HepG2 (cell line): ENCODE measurements around the gene SCART1. TPM values are rescaled to one million over a fixed set of nuclear protein-coding genes. Genes with fewer than 3 reads are reported as not detected.
"Not testable (repeated sequence)": the region's sequence is repeated elsewhere in the genome, so short reads cannot be mapped to it uniquely, and the experiment has no call there.

Experiments used
- ATAC-seq: fragments of 200-7000 bp; cut with Tn5 transposase; 3 replicates; pipeline ENCODE4 v1.9.1; 2020; ENCODE audit warnings: mild to moderate bottlenecking, moderate library complexity
- BruUV-seq: library from RNA; stranded (reverse); fragments of 400-500 nt; replicated peaks from 2 replicates; lab custom pipeline; 2021; lab: Mats Ljungman, UMichigan
- CTCF ChIA-PET: fragments of 300-600 bp; formaldehyde crosslinking; extraction: SDS; loops from one replicate; lab custom pipeline; 2021; ENCODE audit warnings: low total read pairs, inconsistent platforms, low intra/inter-chr PET ratio; lab: Yijun Ruan, JAX
- POLR2A ChIA-PET: fragments of 350-600 bp; sonication (Branson Sonifier 250); formaldehyde crosslinking; loops from one replicate; lab custom pipeline; 2020; ENCODE audit warnings: antibody characterized with exemption, inconsistent platforms; lab: Yijun Ruan, JAX
- DNase-seq: peaks from one replicate; pipeline ENCODE4 v3.0.0-alpha.2; 2015; ENCODE audit warnings: low spot score
- FAIRE-seq: peaks from 3 replicates; lab custom pipeline; 2011; peaks lifted over from hg19 to GRCh38; lab: Jason Lieb, UNC
- H2AFZ ChIP-seq: one replicate; pipeline ENCODE4 v1.6.1; 2011; ENCODE audit warnings: low read length, inconsistent platforms
- H3K27ac ChIP-seq: fragments of 300-600 bp; 3 replicates; pipeline ENCODE4 v1.8.0; 2011; ENCODE audit warnings: mixed run types, mild to moderate bottlenecking, mixed read lengths, low read length, inconsistent platforms; ENCODE audit not compliant: insufficient read depth; ENCODE audit errors: extremely low read length
- H3K27me3 ChIP-seq, 2 experiments: fragments of 200-600 bp in 1 of 2; 2 replicates in 1 of 2; 3 replicates in 1 of 2; pipeline versions ENCODE4 v1.6.0 to v1.8.0; 2011; ENCODE audit warnings: low read length in 2 of 2, mild to moderate bottlenecking in 2 of 2, moderate library complexity in 2 of 2, inconsistent platforms in 1 of 2; ENCODE audit not compliant: insufficient read depth in 2 of 2, control insufficient read depth in 1 of 2
- H3K36me3 ChIP-seq, 2 experiments: fragments of 200-600 bp in 1 of 2; replicated peaks in 1 of 2; 2 replicates in 1 of 2; 3 replicates in 1 of 2; pipeline versions ENCODE4 v1.5.1 to v1.8.0; 2011; ENCODE audit warnings: low read length in 2 of 2, inconsistent platforms in 1 of 2; ENCODE audit not compliant: insufficient read depth in 2 of 2, control insufficient read depth in 1 of 2
- H3K4me1 ChIP-seq: 2 replicates; pipeline ENCODE4 v1.5.1; 2012; ENCODE audit warnings: low read length, inconsistent platforms; ENCODE audit not compliant: insufficient read depth
- H3K4me2 ChIP-seq: 2 replicates; pipeline ENCODE4 v1.6.0; 2011; ENCODE audit warnings: low read depth, low read length, inconsistent platforms
- H3K4me3 ChIP-seq, 3 experiments: fragments of 200-600 bp in 1 of 3; sonication (generic), shearing (Covaris generic) in 1 of 3; replicated peaks in 1 of 3; 2 replicates each; pipeline ENCODE4 v1.5.1; 2011 to 2016; ENCODE audit warnings: low read length in 3 of 3, inconsistent platforms in 2 of 3, low read depth in 2 of 3, mild to moderate bottlenecking in 2 of 3, control low read depth in 1 of 3, mixed read lengths in 1 of 3; ENCODE audit not compliant: insufficient read depth in 1 of 3
- H3K79me2 ChIP-seq: one replicate; pipeline ENCODE4 v1.6.1; 2011; ENCODE audit warnings: low read length, inconsistent platforms; ENCODE audit not compliant: insufficient read depth
- H3K9ac ChIP-seq: 2 replicates; pipeline ENCODE4 v1.6.0; 2011; ENCODE audit warnings: mild to moderate bottlenecking, low read depth, low read length, inconsistent platforms; ENCODE audit not compliant: insufficient read depth
- H3K9me3 ChIP-seq: 2 replicates; pipeline ENCODE4 v1.5.1; 2012; ENCODE audit warnings: mild to moderate bottlenecking, low read length
- H4K20me1 ChIP-seq: 2 replicates; pipeline ENCODE4 v1.6.0; 2011; ENCODE audit warnings: inconsistent platforms, mild to moderate bottlenecking, low read length, moderate library complexity; ENCODE audit not compliant: insufficient read depth
- ARID2 ChIP-seq: sonication (generic); formaldehyde crosslinking; IDR thresholded peaks from 2 replicates; pipeline ENCODE4 v1.8.1; 2022; ENCODE audit warnings: mild to moderate bottlenecking, missing genetic modification reagents, borderline replicate concordance
- CREM ChIP-seq, 2 experiments: sonication (generic) in 1 of 2; formaldehyde crosslinking in 1 of 2; IDR thresholded peaks; 2 replicates each; pipeline versions ENCODE4 v1.4.0 to v1.6.1; 2016 to 2020; ENCODE audit warnings: antibody characterized with exemption in 1 of 2, mild to moderate bottlenecking in 1 of 2, missing genetic modification reagents in 1 of 2
- KLF13 ChIP-seq: sonication (generic); formaldehyde crosslinking; IDR thresholded peaks from 2 replicates; pipeline ENCODE4 v1.4.0; 2020; ENCODE audit warnings: mild to moderate bottlenecking, missing genetic modification reagents
- SMC3 ChIP-seq: IDR thresholded peaks from 2 replicates; pipeline ENCODE4 v1.6.1; 2011; ENCODE audit warnings: low read length, improper control_type of control experiment
- TMF1 ChIP-seq: sonication (generic); formaldehyde crosslinking; IDR thresholded peaks from 2 replicates; pipeline ENCODE4 v1.8.1; 2022; ENCODE audit warnings: low read depth, missing genetic modification reagents
- ZNF251 ChIP-seq: sonication (generic); formaldehyde crosslinking; IDR thresholded peaks from 2 replicates; pipeline ENCODE4 v1.9.0; 2021; ENCODE audit warnings: mild to moderate bottlenecking, missing genetic modification reagents
- ZNF430 ChIP-seq: sonication (generic); formaldehyde crosslinking; IDR thresholded peaks from 2 replicates; pipeline ENCODE4 v1.9.0; 2021; ENCODE audit warnings: mild to moderate bottlenecking, missing genetic modification reagents
- ZNF530 ChIP-seq: sonication (generic); formaldehyde crosslinking; IDR thresholded peaks from 2 replicates; pipeline ENCODE4 v1.5.0; 2020; ENCODE audit warnings: low read depth, mild to moderate bottlenecking, missing genetic modification reagents
- WGBS: methylation state at CpG from one replicate; pipeline ENCODE4 v1.1.6; 2017; ENCODE audit warnings: low lambda C conversion rate; 5-methylcytosine and 5-hydroxymethylcytosine counted together
- in situ Hi-C: cut with HindIII; loops from 2 replicates; pipeline ENCODE4 v1.10.0; 2017; ENCODE audit warnings: low pct_unique_long_range_greater_than_20kb; ENCODE audit not compliant: extremely low pct_ligation_motif_present
- intact Hi-C: fragments of 100-400 bp; cut with micrococcal nuclease; formaldehyde crosslinking; loops from one replicate; pipeline ENCODE4 v1.10.0; 2022; ENCODE audit not compliant: unreplicated experiment
- polyA plus RNA-seq, 8 experiments: library from polyadenylated mRNA; depleted of rRNA in 3 of 8; stranded (reverse) in 7 of 8; unstranded in 1 of 8; fragments of >200 nt; fragmentation: Illumina TruSeq in 4 of 8; extraction: Trizol in 4 of 8; gene quantifications; 2 replicates each; pipeline versions ENCODE4 v1.2.1 to v1.2.3, GENCODE V29; 2011 to 2016; ENCODE audit warnings: low read depth in 4 of 8, missing spikeins in 1 of 8, mixed read lengths in 1 of 8; ENCODE audit not compliant: insufficient read depth in 1 of 8
- total RNA-seq, 5 experiments: library from RNA; depleted of rRNA; stranded (reverse); fragments of >200 nt; fragmentation: Illumina TruSeq; extraction: Trizol; gene quantifications; 2 replicates each; pipeline ENCODE4 v1.2.3, GENCODE V29; 2016; ENCODE audit warnings: low read depth in 1 of 5

SCART1 gene
- total and polyA plus RNA-seq, 2 of the 13 experiments (the other 11 are each of a cell fraction or from before 2014, with no cell fraction given) = 0.46 to 1.1 TPM

DNA sequence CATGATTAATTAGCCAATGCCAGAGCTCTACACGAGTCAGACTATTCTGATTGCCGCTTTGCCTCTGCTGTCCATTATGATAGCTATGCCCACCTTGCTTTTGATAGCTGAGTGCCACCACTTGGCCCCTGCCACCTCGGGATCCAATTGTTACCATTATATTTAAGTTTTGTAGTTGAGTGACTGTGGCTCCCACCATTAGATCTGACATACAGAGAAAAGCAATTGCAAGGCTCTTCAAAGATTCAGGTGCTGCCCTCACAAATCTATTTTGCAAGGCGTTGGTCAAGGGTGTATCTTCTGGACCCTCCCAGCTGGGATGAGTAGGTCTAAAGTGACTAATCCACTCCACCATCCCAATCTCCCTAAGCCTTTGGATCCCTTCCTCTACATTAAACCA lies 47.2 kb downstream of the SCART1 start:
- WGBS = 19% methylated on average over 4 of the region's 4 CpGs
- H3K4me3 ChIP-seq, CTCF ChIA-PET, H2AFZ ChIP-seq, H3K27me3 ChIP-seq, BruUV-seq, H3K36me3 ChIP-seq, DNase-seq, intact Hi-C loops, H3K4me1 ChIP-seq, in situ Hi-C loops, H3K79me2 ChIP-seq, H3K27ac ChIP-seq, H4K20me1 ChIP-seq, H3K9ac ChIP-seq, H3K4me2 ChIP-seq, POLR2A ChIA-PET, ATAC-seq, FAIRE-seq: not testable (repeated sequence)
- peaks cover 15% of the 10 kb centered on the region for H3K9me3 ChIP-seq

DNA sequence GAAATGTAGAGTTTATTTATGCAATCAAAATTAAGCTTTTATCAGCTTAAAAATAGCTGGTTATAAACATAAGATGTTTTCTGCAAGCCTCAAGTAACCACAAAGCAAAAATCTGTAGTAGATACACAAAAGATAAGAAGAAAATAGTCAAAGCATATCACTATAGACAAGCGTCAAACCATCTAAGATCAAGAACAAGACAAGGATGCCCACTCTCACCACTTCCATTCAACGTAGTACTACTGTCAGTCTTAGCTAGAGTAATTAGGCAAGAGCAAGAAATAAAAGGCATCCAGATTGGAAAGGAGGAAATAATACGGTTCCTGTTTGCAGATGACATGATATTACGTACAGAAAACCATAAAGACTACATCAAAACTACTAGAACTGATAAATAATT lies 56.0 kb downstream of the SCART1 start:
- no peak overlapping the region for H3K27ac ChIP-seq
- no peaks in the 10 kb centered on the region for H3K9me3 ChIP-seq
- CTCF ChIA-PET = no interaction called here
- H4K20me1 ChIP-seq = no peaks in the 10 kb centered on the region
- H3K27me3 ChIP-seq = peaks cover 0 to 26% of the 10 kb centered on the region in 2 experiments; a peak in 3 of 5 replicates
- no peak overlapping the region for H3K9ac ChIP-seq
- no peak for FAIRE-seq
- 13% methylated on average over 4 of the region's 4 CpGs for WGBS
- no peak overlapping the region for H3K4me2 ChIP-seq
- no peak overlapping the region for H2AFZ ChIP-seq
- ATAC-seq = no peak
- POLR2A ChIA-PET = no interaction called here
- H3K4me1 ChIP-seq = no peaks in the 10 kb centered on the region
- H3K79me2 ChIP-seq = no peaks in the 10 kb centered on the region
- BruUV-seq = no TSS peak
- intact Hi-C loops (no loop called here), in situ Hi-C loops (no loop called here)
- H3K4me3 ChIP-seq = no peak overlapping the region
- TF ChIP-seq ARID2 (no peak), CREM (IDR thresholded peaks at IDR 0.05) (no peak), CREM (CRISPR knock-in tag; IDR thresholded peaks at IDR 0.05) (no peak), ZNF530 (no peak), KLF13 (CRISPR knock-in tag) (no peak), ZNF251 (CRISPR knock-in tag) (no peak), SMC3 (no peak), TMF1 (no peak), ZNF430 (CRISPR knock-in tag) (no peak)
- no peaks in the 10 kb centered on the region for H3K36me3 ChIP-seq
- DNase-seq = no peak
